Jurkat, Clone E6-1 (cell line): ENCODE results near the gene SLC39A3. TPM values are rescaled to one million over a fixed set of nuclear protein-coding genes. Genes with fewer than 3 reads are reported as not detected.

Experiments
- DNase-seq: peaks from one replicate; pipeline ENCODE4 v3.0.0-alpha.2; 2011; ENCODE audit warnings: low read depth, low spot score
- H3K4me3 ChIP-seq: 2 replicates; pipeline ENCODE4 v1.5.1; 2011; ENCODE audit warnings: mild to moderate bottlenecking, low read length, control low read depth, moderate library complexity
- polyA plus RNA-seq: library from polyadenylated mRNA; unstranded; fragments of >200 nt; gene quantifications from one replicate; pipeline ENCODE4 v1.2.1, GENCODE V29; 2012; ENCODE audit warnings: missing spikeins; ENCODE audit not compliant: insufficient read length, insufficient read depth

The SLC39A3 gene, protein sequence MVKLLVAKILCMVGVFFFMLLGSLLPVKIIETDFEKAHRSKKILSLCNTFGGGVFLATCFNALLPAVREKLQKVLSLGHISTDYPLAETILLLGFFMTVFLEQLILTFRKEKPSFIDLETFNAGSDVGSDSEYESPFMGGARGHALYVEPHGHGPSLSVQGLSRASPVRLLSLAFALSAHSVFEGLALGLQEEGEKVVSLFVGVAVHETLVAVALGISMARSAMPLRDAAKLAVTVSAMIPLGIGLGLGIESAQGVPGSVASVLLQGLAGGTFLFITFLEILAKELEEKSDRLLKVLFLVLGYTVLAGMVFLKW
- polyA plus RNA-seq: 62.6 TPM

DNA sequence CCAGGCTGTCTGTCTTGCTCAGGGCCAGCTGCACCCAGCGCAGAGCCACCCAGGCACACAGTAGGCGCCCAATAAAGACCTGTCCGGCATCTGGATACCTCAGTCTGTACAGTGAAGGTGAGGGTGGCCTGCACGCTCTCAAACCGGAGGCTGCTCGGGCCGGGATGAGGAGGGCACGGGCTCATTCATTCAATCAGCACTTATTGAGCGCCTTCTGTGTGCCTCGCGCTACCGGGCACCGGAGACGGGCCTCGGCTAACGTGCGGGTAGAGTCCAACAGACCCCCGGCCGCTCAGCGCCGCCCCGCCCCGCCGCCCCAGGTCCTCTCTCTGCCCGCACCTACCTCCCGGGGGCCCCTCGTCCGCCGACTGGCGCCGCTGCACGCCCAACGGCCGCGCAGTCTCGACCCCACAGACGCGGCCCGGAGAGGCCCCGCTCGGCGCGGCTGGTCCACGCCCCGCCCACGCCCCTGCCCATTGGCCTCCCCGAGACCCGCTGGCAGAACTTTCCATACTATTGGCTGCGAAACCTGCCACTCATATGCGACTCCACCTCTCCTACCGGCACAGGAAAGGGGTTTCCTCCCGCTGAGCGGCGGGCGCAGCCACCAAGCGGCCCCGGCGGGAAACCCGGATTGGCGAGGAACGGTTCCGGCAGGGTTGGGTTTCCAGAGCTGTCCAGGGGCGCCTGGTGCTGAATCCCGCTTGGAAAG, at the start of gene SLC39A3:
Gene SLC39A3 (minus strand): TSS at position 416 of the 712 bp plus-strand sequence. CDS start 2,760 bp downstream, outside the sequence.
- DNase-seq: peak; percentile 98
- H3K4me3 ChIP-seq: peak within 1 kb of the TSS; percentile 93

DNA sequence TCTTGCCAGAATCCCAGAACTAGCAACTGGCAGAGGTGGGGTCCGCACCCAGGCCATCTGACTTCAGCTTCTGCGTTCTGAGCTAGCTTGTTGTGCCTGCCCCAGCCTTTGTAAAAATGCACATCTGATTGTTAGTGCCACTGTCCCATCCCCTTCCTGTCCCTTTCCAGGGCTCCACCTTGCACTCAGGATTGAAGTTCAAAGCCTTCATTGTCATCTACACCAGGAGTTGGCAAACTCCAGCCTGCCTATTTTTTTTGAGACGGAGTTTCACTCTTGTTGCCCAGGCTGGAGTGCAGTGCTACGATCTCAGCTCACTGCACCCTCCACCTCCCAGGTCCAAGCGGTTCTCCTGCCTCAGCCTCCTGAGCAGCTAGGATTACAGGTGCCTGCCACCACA, 48.4 kb upstream of the SLC39A3 start:
- no peak overlapping the region for H3K4me3 ChIP-seq
- DNase-seq: no peak

DNA sequence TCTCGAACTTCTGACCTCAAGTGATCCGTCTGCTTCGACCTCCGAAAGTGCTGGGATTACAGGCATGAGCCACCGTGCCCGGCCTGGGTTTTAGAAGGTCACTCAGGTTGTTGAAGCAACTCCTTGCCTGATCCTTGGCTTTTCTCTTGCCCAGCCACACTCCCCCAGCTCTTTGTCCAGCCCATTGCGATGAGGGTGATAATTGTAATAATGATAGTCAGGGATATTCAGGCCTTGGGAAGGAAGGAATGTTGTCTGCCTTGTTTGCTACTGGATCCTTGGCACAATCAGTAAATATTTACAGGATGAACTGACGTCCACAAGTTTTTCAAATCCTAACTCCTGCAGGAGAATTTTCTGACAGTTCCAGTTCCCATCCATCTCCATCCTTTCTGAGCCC, 47.3 kb upstream of the SLC39A3 start:
- no peak for DNase-seq
- H3K4me3 ChIP-seq: no peak overlapping the region

DNA sequence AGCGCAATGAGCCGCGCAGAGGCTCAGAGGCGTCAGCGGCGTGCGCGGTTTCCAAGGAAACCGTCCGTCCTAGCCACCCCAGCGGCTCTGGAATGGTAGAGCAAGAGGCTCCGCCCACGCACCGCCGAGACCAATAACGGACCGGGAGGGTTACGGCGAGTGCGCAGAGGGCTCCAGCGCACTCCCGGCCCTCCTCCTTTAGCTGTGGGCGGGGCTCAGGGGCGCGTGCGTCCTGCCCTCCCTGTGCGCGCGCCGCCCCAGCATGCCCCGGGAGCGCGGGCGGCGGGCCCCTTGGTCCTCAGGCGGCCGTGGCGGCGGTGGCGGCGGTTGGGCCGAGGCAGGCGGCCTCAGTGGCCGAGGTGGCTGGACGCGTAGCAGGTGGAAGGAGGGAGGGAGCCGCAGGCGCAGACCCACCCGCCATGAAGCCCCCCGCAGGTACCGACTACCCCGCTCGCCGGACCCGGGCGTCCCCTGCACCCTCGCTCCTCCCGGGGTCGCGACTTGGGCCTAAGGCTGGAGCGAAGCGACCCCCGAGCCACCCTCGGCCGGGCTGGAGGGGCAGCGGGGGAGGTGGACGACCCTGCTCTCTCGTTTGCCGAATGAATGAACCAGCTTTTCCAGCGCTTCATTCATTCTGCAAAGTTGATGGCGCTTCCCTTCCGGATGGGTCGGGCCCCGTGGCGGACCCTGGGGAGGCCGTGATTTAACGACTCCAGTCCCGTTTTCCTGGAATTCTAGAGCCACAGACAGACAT, 45.6 kb upstream of the SLC39A3 start, which contains the start of gene THOP1:
Gene THOP1 (plus strand): TSS at position 260 of the 754 bp plus-strand sequence. CDS start 160 bp downstream, at position 420.
- peak within 1 kb of the TSS; percentile 87 for H3K4me3 ChIP-seq
- DNase-seq: peak; percentile 97

DNA sequence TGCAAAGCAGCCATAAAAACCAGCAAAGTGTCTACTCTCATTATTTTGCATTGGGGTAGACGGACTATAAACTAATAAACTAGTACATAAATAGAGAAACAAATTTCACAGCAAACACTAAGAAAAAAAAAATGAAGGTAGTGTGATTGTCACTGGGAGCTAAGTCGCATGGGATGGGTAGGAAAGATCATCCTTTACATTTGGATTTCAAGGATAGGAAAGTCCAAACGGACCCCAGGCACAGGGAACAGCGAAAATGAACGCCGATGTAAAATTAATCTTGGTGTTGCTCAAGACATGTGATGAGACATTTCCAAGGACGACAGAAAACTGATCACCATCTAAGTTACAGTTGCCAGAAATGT, 43.9 kb upstream of the SLC39A3 start:
- no peak for DNase-seq
- H3K4me3 ChIP-seq: peak overlapping the region; percentile 94

DNA sequence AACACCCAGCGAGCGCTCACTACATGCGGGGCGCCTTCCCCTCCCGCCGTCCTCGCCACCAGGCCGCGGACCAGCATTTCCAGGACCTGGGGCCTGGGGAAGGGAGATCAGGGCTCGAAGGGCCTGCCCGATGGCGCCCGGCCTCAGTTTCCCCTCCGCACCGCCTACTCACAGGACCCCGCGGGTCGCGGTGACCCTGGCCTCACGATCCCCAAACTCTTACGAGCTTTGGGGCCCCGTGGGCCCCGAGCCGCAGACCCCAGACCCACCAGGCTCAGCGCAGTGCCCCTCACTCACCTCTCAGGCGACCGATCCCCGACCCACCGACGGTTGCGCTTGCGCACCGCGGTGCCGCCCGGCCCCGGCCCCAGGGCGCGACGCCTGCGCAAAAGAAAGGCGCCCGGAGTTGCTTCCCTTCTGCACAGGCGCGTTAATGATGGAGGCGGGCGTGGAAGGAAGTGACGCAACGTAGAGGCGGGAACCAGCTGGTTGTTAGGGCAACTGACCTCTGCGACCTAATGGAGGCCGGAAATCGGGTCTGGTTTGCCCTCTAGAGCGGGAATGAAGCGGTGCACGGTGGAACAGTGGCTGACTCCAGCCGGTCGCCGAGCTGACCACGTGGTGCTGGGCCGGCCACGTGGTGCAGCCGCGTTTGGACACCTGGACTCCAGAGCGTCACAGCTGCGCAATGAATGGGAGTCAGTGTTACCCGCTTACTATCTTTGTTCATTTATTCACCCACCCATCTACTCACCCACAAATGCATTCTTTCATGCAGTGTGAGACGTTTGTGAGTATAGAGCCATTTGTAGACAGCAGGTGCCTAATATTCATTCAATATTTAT, 43.3 kb upstream of the SLC39A3 start, which contains the start of gene SGTA:
Gene SGTA (minus strand): TSS at position 338 of the 845 bp plus-strand sequence. CDS start 14,205 bp downstream, outside the sequence.
- DNase-seq: peak; percentile 97
- peak within 1 kb of the TSS; percentile 94 for H3K4me3 ChIP-seq

DNA sequence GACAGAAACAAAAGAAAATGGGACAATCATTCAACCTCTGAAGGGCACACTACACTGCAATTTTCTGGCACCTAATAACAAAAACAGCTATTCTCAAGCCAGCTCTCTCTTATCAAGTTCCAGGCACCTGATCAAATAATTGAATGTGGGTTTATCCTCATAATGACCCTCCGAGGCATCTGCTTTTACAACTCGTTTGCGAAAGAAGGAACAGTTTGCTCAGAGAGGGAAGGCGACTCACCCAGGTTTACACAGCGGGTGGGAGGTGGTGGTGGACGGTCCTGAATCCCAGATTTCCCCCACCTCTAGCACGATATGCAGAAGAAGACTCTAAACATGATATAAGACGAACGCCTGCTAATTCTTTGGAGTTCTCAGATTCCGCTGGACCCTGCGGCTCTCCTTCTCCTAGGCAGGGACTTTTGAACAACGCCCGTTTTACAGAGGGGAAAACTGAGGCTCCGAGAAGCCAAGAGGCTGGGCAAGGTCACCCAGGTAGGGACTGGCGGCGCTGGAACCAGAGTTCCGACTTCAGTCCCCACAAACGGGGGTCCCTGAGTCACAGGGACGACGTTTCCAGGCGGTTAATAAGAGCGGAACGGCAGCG, 42.6 kb upstream of the SLC39A3 start:
- DNase-seq: no peak
- H3K4me3 ChIP-seq: peak overlapping the region; percentile 94

DNA sequence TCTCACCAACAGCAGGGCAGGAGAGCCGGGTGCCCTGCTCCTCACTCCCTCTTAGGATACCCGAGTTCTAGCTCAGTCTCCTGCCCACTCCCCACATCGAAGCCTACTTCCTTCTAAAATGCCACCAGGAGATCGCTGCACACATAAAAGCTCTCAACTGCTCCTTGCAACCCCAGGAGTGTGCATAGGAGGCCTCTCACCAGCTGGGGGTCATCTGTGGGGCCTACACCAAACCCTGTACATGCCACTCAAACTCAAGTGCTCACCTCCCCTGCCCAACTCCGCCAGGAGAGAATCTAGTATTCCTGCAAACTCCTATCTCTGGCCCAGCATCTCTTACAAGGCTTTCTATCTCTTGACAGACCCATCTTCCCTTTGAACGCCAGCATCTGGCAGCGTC, 40.5 kb upstream of the SLC39A3 start:
- no peak overlapping the region for H3K4me3 ChIP-seq
- DNase-seq: no peak

DNA sequence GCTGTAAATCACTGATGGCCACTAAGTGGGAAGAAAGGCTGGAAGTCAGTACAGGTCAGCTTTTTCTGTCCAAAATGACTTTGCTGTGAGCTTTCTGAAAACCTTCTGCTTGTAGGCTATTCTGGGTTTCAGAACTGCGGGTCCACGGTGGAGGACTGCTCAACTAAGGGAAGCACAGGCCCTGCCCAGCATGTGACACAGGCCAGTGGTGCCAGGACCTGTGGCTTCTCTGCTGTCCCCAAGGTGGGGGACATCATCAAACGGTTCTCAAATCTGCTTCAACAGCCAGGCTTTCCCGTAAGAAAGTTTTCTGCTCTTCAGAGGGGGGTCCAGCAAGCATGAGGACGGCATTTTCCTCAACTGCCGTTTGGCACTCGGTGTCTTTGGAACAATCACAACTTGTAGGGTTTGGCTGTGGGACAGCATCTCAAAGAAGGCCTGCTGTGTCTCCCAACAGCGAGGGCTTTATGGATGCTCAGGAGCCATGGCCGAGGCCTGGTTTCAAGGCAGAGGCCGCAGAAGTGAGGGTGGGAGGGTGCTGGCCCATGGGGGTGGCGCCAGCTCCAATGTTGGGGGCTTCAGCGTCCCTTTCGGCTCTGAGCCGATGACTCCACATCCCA, 39.4 kb upstream of the SLC39A3 start:
- DNase-seq: no peak
- no peak overlapping the region for H3K4me3 ChIP-seq

DNA sequence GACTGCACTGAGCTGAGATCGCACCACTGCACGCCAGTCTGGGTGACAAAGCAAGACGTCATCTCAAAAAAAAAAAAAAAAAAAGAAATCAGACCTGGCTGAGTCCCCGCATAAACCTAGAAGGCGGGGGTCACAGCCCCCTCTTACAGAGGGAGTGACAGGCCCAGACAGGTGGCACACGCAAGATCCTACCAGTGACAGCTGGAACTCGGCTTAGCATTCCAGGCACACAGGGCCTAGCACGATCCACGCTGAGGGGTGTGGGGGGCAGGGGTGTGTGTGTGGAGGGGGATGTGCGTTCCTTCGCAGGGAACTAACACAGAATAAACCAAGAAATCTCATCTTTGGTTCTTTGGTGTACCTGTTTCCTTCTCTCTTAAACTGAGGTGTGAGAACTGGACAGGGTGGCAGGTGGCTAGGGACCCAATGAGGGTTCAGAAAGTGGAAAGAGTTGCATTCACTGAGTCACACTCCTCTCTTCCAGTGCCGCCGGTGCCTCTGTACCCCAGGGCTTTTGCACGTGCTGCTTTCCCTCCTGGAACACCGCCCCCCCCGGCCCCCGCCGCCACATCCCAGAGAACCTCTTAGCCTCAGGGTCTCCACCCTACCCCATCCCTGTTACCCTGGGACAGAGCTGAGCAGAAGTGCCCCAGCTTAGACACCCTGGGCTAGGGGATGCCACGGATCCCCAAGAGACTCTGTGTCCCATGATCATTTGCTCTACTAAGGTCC, 38.3 kb upstream of the SLC39A3 start:
- no peak for DNase-seq
- no peak overlapping the region for H3K4me3 ChIP-seq

DNA sequence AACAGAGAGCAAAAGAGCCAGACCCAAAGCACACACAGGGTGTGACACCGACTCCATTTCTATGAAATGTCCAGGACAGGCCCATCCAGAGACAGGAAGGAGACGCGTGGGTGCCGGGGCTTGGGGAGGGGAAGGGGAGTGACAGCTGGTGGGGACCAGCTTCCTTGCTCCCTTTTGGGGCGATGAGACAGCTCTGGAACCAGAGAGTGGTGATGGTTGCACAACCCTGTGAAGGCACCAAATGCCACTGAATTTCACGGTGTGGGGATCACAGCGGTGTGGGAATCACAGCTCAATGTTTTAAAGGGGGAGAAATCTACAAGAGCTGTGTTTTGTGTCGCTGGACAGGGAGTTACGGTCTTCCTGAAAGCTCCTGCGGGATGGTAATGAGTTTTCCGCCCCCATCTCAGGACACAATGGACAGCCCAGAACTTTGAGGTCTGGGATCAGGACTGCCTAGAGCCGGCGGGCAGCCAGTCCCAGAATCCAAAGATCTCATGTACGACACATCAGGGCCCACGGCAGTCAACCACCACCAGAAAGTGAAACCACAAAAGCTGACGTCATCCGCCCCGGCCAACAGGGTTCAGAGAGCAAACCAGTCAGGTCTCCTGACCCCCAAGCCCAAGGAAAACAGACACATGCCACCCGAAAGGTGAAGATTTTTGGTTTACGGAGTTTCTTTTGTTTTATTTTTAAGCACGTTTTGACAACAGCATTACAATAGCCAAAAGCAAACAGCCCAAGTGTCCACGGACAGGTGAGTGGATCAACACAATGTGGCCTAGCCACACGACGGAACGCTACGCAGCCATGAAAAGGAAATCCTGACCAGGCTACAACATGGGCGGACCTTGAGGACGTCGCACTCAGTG, 36.0 kb upstream of the SLC39A3 start:
- DNase-seq: no peak
- H3K4me3 ChIP-seq: no peak overlapping the region

DNA sequence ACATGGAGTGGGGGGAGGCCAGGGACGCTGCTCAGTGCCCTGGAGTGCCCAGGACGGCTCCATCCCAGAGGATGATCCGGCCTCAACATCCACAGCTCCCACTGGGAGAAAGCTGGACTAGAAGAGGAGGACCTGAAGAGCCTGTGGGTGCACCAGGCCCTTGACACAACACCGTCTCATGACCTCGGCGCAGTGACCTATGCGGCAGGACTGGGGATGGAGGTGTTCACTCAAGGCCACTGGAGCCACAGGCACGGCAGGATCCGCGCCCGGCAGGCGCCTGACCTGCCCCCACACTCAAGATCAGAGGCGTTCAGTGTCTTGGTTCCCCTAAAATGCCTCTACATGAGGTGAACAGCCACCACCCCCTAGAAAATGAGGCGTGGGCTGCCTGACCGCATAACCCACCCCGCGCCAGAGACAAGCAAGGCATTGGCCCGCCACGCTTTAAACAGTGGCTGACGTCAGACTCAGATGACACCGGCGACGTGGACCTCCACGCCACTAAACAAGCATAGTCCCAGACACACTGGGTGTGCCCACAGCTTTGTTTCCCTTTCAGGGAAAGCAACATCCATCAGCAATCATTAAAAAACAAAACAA, 35.2 kb upstream of the SLC39A3 start:
- no peak for DNase-seq
- no peak overlapping the region for H3K4me3 ChIP-seq

DNA sequence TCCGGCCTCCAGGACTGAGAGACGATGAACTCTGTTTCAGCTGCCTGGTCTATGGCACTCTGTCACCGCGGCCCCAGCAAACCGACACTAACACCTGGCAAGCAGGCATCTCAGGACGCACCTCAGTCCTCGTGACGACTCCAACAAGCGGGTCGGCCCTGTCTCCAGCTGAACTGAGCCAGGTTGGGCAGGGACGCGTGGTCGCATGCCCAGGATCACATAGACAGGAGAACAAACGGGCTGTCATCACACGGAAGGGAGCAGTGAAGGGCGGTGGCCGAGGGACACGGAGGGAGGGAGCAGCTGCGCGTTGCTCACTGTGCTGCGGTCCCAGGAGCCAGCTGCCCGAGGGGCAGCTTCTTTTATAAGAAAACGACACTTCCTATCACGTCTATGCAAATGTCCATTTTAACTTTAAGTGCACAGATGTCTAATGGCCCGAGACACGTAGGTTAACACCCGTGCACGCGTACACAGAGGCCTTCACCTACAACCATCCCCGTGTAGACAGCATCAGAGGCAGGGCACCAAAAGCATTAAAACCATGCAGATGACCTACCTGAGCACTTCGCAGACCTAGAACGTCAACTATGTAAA, 34.4 kb upstream of the SLC39A3 start:
- no peak for DNase-seq
- H3K4me3 ChIP-seq: no peak overlapping the region

DNA sequence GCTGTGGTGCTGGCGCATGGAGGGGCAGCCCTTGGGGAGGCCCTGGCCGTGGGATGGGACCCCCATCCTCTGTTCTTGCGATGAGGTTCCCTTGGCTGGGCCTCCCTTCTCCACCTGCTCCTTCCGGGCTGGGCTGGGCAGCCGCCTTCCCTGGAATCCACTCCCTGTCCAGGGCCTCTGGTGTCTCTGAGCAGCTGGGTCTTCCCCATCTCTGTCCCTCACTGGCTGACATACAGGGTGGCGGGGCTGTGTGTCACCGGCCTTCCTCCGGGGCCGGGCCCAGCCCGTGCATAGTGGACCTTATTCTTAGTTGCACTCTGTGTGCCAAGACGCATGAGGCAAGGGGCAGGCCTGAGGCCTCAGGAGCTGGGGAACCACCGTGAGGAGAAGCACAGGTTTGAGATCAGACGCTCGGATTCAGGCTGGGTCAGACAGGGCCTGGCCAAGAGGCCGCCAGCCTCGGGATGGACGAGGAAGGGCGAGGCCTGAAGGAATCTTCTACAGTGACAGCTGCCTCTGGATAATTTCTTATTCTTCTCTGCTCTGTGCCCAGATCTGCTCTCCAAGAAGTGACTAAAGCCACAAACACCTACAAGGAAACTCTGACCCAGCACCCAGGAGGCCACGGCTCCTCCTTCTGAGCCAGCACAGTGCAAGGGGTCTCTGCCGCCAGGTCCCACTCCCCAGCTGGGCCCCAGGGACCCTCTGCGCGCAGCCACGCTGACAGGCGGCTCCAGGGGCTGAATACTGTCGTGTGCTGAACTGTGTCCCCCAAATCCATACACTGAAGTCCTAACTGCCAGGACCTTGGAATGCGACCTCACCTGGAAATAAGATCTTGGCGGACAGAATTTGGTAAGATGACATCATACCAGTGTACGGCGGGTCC, 32.2 kb upstream of the SLC39A3 start:
- no peak for DNase-seq
- H3K4me3 ChIP-seq: no peak overlapping the region
